Peyer's patch (tissue), 4 donors: ENCODE results near the gene MYO15A. TPM values are rescaled to one million over a fixed set of nuclear protein-coding genes. Genes with fewer than 3 reads are reported as not detected.

Source experiments
- DNase-seq, 3 donors: peaks; one replicate each; pipeline ENCODE4 v3.0.0-alpha.2; 2017 to 2019
- H3K27ac ChIP-seq, 4 donors: fragments of 200-600 bp; sonication (generic); one replicate each; pipeline ENCODE4 v1.5.1; 2016 to 2019
- H3K27me3 ChIP-seq, 2 donors: fragments of 200-600 bp; sonication (generic); one replicate each; pipeline ENCODE4 v1.5.1; 2019
- H3K36me3 ChIP-seq, 3 donors: fragments of 200-600 bp; sonication (generic); one replicate each; pipeline ENCODE4 v1.5.1; 2016 to 2019
- H3K4me1 ChIP-seq, 4 donors: fragments of 200-600 bp; sonication (generic); one replicate each; pipeline ENCODE4 v1.5.1; 2016 to 2019
- H3K4me3 ChIP-seq, 4 donors: fragments of 200-600 bp; sonication (generic); 1 replicate in 3 of 4; 2 replicates in 1 of 4; pipeline ENCODE4 v1.5.1; 2016 to 2019; ENCODE audit warnings: mild to moderate bottlenecking in 1 of 4
- H3K9me3 ChIP-seq, 4 donors: fragments of 200-600 bp; sonication (generic); one replicate each; pipeline ENCODE4 v1.5.1; 2016 to 2019; ENCODE audit warnings: mild to moderate bottlenecking in 1 of 4
- POLR2A ChIP-seq, 2 donors: fragments of 450-650 bp; IDR thresholded peaks; one replicate each; pipeline ENCODE4 v1.5.1; 2017; ENCODE audit warnings: antibody characterized with exemption in 2 of 2, mild to moderate bottlenecking in 2 of 2, moderate library complexity in 2 of 2
- total RNA-seq, 4 donors: library from RNA; depleted of rRNA; stranded (reverse); fragments of >200 nt; gene quantifications; one replicate each; pipeline ENCODE4 v1.1.0, GENCODE V29; 2016
- TF ChIP-seq, protein P1 (sequence below), 6 experiments: fragments of 450-650 bp in 4 of 6; fragments of 200-600 bp in 2 of 6; sonication (generic) in 1 of 6; IDR thresholded peaks; one replicate each; pipeline ENCODE4 v1.5.1; 2017 to 2019; ENCODE audit warnings: antibody characterized with exemption in 6 of 6, mild to moderate bottlenecking in 3 of 6, moderate library complexity in 1 of 6

MYO15A gene
- total RNA-seq, 4 donors from 2014 or later, result 3.6 to 5.0 (median 3.8) TPM; not detected in 1

- no peak overlapping the region for H3K4me3 ChIP-seq
- H3K27ac ChIP-seq, result no peak overlapping the region
- H3K4me1 ChIP-seq, result peaks cover 0 to 5% (median 0%) of the 10 kb centered on the region in 4 donors
- no peak for TF ChIP-seq POLR2A (IDR thresholded peaks at IDR 0.05)
- TF ChIP-seq, protein P1, sequence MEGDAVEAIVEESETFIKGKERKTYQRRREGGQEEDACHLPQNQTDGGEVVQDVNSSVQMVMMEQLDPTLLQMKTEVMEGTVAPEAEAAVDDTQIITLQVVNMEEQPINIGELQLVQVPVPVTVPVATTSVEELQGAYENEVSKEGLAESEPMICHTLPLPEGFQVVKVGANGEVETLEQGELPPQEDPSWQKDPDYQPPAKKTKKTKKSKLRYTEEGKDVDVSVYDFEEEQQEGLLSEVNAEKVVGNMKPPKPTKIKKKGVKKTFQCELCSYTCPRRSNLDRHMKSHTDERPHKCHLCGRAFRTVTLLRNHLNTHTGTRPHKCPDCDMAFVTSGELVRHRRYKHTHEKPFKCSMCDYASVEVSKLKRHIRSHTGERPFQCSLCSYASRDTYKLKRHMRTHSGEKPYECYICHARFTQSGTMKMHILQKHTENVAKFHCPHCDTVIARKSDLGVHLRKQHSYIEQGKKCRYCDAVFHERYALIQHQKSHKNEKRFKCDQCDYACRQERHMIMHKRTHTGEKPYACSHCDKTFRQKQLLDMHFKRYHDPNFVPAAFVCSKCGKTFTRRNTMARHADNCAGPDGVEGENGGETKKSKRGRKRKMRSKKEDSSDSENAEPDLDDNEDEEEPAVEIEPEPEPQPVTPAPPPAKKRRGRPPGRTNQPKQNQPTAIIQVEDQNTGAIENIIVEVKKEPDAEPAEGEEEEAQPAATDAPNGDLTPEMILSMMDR (IDR thresholded peaks at IDR 0.05), result peak in 2 of 6 experiments; percentile 17 to 30
- no peaks in the 10 kb centered on the region for H3K27me3 ChIP-seq
- no peak for DNase-seq
- H3K36me3 ChIP-seq, result peaks cover 0 to 56% (median 0%) of the 10 kb centered on the region in 3 donors
- no peaks in the 10 kb centered on the region for H3K9me3 ChIP-seq
Measured at GRCh38 chr17:18093616-18094408, 14.7 kb upstream of the MYO15A start.

GRCh38 chr17:18094409-18094807 is 14.1 kb upstream of the MYO15A start:
- Histone ChIP-seq H3K4me1 (no peaks in the 10 kb centered on the region), H3K9me3 (no peaks in the 10 kb centered on the region), H3K4me3 (no peak overlapping the region), H3K27me3 (no peaks in the 10 kb centered on the region), H3K27ac (no peak overlapping the region), H3K36me3 (peaks cover 0 to 62% (median 0%) of the 10 kb centered on the region in 3 donors)
- no peak for DNase-seq
- TF ChIP-seq, protein P1 (IDR thresholded peaks at IDR 0.05), result no peak
- TF ChIP-seq POLR2A (IDR thresholded peaks at IDR 0.05), result no peak

- H3K9me3 ChIP-seq, result no peaks in the 10 kb centered on the region
- no peak for DNase-seq
- TF ChIP-seq, protein P1 (IDR thresholded peaks at IDR 0.05), result no peak
- TF ChIP-seq POLR2A (IDR thresholded peaks at IDR 0.05), result no peak
- H3K27me3 ChIP-seq, result no peaks in the 10 kb centered on the region
- no peak overlapping the region for H3K4me3 ChIP-seq
- no peaks in the 10 kb centered on the region for H3K4me1 ChIP-seq
- peaks cover 0 to 67% (median 0%) of the 10 kb centered on the region in 3 donors for H3K36me3 ChIP-seq
- no peak overlapping the region for H3K27ac ChIP-seq
Measured at GRCh38 chr17:18099516-18099915, 9.0 kb upstream of the MYO15A start.

- Histone ChIP-seq H3K27ac (no peak overlapping the region), H3K4me3 (no peak overlapping the region), H3K27me3 (no peaks in the 10 kb centered on the region), H3K36me3 (peaks cover 0 to 61% (median 0%) of the 10 kb centered on the region in 3 donors), H3K9me3 (no peaks in the 10 kb centered on the region), H3K4me1 (no peaks in the 10 kb centered on the region)
- TF ChIP-seq, protein P1 (IDR thresholded peaks at IDR 0.05), result no peak
- no peak for TF ChIP-seq POLR2A (IDR thresholded peaks at IDR 0.05)
- DNase-seq, result no peak
Measured at GRCh38 chr17:18100616-18101015, 7.9 kb upstream of the MYO15A start.

GRCh38 chr17:18101828-18102227 is 6.7 kb upstream of the MYO15A start:
- TF ChIP-seq POLR2A (IDR thresholded peaks at IDR 0.05), result no peak
- TF ChIP-seq, protein P1 (IDR thresholded peaks at IDR 0.05), result no peak
- Histone ChIP-seq H3K27me3 (no peaks in the 10 kb centered on the region), H3K4me1 (no peaks in the 10 kb centered on the region), H3K4me3 (no peak overlapping the region), H3K9me3 (no peaks in the 10 kb centered on the region), H3K27ac (no peak overlapping the region), H3K36me3 (peaks cover 0 to 64% (median 0%) of the 10 kb centered on the region in 3 donors)
- DNase-seq, result no peak
